ENCODE results near the gene TMEM91. TPM values are rescaled to one million over a fixed set of nuclear protein-coding genes. Genes with fewer than 3 reads are reported as not detected.
A peak's percentile ranks its signal among the peaks of the same experiment; 100 is the strongest.
"Not testable (repeated sequence)": the region's sequence is repeated elsewhere in the genome, so short reads cannot be mapped to it uniquely, and the experiment has no call there.

Gene TMEM91
- total and polyA plus RNA-seq, 5 donors = 4.6 to 8.5 (median 5.9) TPM

GRCh38 chr19:41363753-41364523, 12.4 kb upstream of the TMEM91 start, which contains the start of gene B9D2:
TSS of gene B9D2 (minus strand) at chr19:41364149. CDS start at chr19:41363519, 630 bp downstream.
- H3K27me3 ChIP-seq (ENCODE audit: control insufficient read depth, insufficient read depth) = no peaks in the 10 kb centered on the region
- intact Hi-C loops (cut with DNase I) = no loop called here
- under 1% methylated on average over 56 of the region's 56 CpGs for WGBS
- H3K4me3 ChIP-seq (ENCODE audit: low read length) = peak within 1 kb of the TSS; percentile 87
- ATAC-seq = peak; percentile 97
- peak within 1 kb of the TSS; percentile 99 for H3K27ac ChIP-seq (ENCODE audit: low read length)
- H3K4me1 ChIP-seq (ENCODE audit: control insufficient read depth, insufficient read depth, low read length) = peaks cover 7% of the 10 kb centered on the region
- no peaks in the 10 kb centered on the region for H3K9me3 ChIP-seq (ENCODE audit: control insufficient read depth, low read length)
- DNase-seq = peak; percentile 98 to 99 (median 99)

GRCh38 chr19:41364524-41365391, 11.6 kb upstream of the TMEM91 start:
- H3K27me3 ChIP-seq (ENCODE audit: control insufficient read depth, insufficient read depth) = no peaks in the 10 kb centered on the region
- peak in 1 of 3 donors; percentile 3 for DNase-seq
- no peaks in the 10 kb centered on the region for H3K9me3 ChIP-seq (ENCODE audit: control insufficient read depth, low read length)
- intact Hi-C loops (cut with DNase I) = no loop called here
- H3K4me1 ChIP-seq (ENCODE audit: control insufficient read depth, insufficient read depth, low read length) = peaks cover 7% of the 10 kb centered on the region
- WGBS = 72% methylated on average over 14 of the region's 14 CpGs
- peak overlapping the region; percentile 87 for H3K4me3 ChIP-seq (ENCODE audit: low read length)
- no peak for ATAC-seq
- peak overlapping the region; percentile 93 for H3K27ac ChIP-seq (ENCODE audit: low read length)

- WGBS = 95% methylated on average over 1 of the region's 1 CpG
- DNase-seq = peak in 2 of 3 donors; percentile 10 to 14
- Histone ChIP-seq H3K27me3 (ENCODE audit: control insufficient read depth, insufficient read depth) (no peaks in the 10 kb centered on the region), H3K4me1 (ENCODE audit: control insufficient read depth, insufficient read depth, low read length) (peaks cover 7% of the 10 kb centered on the region), H3K9me3 (ENCODE audit: control insufficient read depth, low read length) (no peaks in the 10 kb centered on the region), H3K27ac (ENCODE audit: low read length) (no peak overlapping the region), H3K4me3 (ENCODE audit: low read length) (no peak overlapping the region)
- intact Hi-C loops (cut with DNase I) = no loop called here
- ATAC-seq = no peak
Measured at GRCh38 chr19:41366089-41366488, 10.2 kb upstream of the TMEM91 start.

GRCh38 chr19:41367848-41368301, 8.5 kb upstream of the TMEM91 start:
- Histone ChIP-seq H3K4me1 (ENCODE audit: control insufficient read depth, insufficient read depth, low read length) (peaks cover 7% of the 10 kb centered on the region), H3K4me3 (ENCODE audit: low read length) (no peak overlapping the region), H3K9me3 (ENCODE audit: control insufficient read depth, low read length) (no peaks in the 10 kb centered on the region), H3K27ac (ENCODE audit: low read length) (no peak overlapping the region), H3K27me3 (ENCODE audit: control insufficient read depth, insufficient read depth) (no peaks in the 10 kb centered on the region)
- ATAC-seq (no peak), DNase-seq (peak in 1 of 3 donors; percentile 10)
- 65% methylated on average over 6 of the region's 6 CpGs for WGBS
- intact Hi-C loops (cut with DNase I) = no loop called here

GRCh38 chr19:41369769-41370168, 6.6 kb upstream of the TMEM91 start:
- Histone ChIP-seq H3K27ac (ENCODE audit: low read length) (no peak overlapping the region), H3K4me3 (ENCODE audit: low read length) (no peak overlapping the region), H3K9me3 (ENCODE audit: control insufficient read depth, low read length) (no peaks in the 10 kb centered on the region), H3K4me1 (ENCODE audit: control insufficient read depth, insufficient read depth, low read length) (peaks cover 2% of the 10 kb centered on the region), H3K27me3 (ENCODE audit: control insufficient read depth, insufficient read depth) (no peaks in the 10 kb centered on the region)
- DNase-seq (no peak), ATAC-seq (no peak)
- intact Hi-C loops (cut with DNase I) = no loop called here
- WGBS = 99% methylated on average over 2 of the region's 2 CpGs

GRCh38 chr19:41371119-41371518, 5.2 kb upstream of the TMEM91 start:
- intact Hi-C loops (cut with DNase I); DNase-seq; H3K4me1 ChIP-seq (ENCODE audit: control insufficient read depth, insufficient read depth, low read length); H3K27me3 ChIP-seq (ENCODE audit: control insufficient read depth, insufficient read depth); ATAC-seq; H3K27ac ChIP-seq (ENCODE audit: low read length); H3K4me3 ChIP-seq (ENCODE audit: low read length); H3K9me3 ChIP-seq (ENCODE audit: control insufficient read depth, low read length): not testable (repeated sequence)
- WGBS = 95% methylated on average over 5 of the region's 5 CpGs

GRCh38 chr19:41371541-41371940, 4.8 kb upstream of the TMEM91 start:
- no peaks in the 10 kb centered on the region for H3K9me3 ChIP-seq (ENCODE audit: control insufficient read depth, low read length)
- DNase-seq = no peak
- intact Hi-C loops (cut with DNase I) = no loop called here
- WGBS = 94% methylated on average over 8 of the region's 8 CpGs
- no peaks in the 10 kb centered on the region for H3K27me3 ChIP-seq (ENCODE audit: control insufficient read depth, insufficient read depth)
- no peak for ATAC-seq
- H3K4me1 ChIP-seq (ENCODE audit: control insufficient read depth, insufficient read depth, low read length) = no peaks in the 10 kb centered on the region
- H3K4me3 ChIP-seq (ENCODE audit: low read length) = no peak overlapping the region
- no peak overlapping the region for H3K27ac ChIP-seq (ENCODE audit: low read length)

- Histone ChIP-seq H3K4me3 (ENCODE audit: low read length) (no peak overlapping the region), H3K27ac (ENCODE audit: low read length) (no peak overlapping the region), H3K4me1 (ENCODE audit: control insufficient read depth, insufficient read depth, low read length) (no peaks in the 10 kb centered on the region), H3K27me3 (ENCODE audit: control insufficient read depth, insufficient read depth) (no peaks in the 10 kb centered on the region), H3K9me3 (ENCODE audit: control insufficient read depth, low read length) (no peaks in the 10 kb centered on the region)
- ATAC-seq = no peak
- intact Hi-C loops (cut with DNase I) = no loop called here
- 70% methylated on average over 2 of the region's 2 CpGs for WGBS
- DNase-seq = no peak
Measured at GRCh38 chr19:41372501-41372900, 3.8 kb upstream of the TMEM91 start.

GRCh38 chr19:41373993-41374392, 2.3 kb upstream of the TMEM91 start:
- Histone ChIP-seq H3K4me1 (ENCODE audit: control insufficient read depth, insufficient read depth, low read length) (no peaks in the 10 kb centered on the region), H3K27ac (ENCODE audit: low read length) (no peak overlapping the region), H3K27me3 (ENCODE audit: control insufficient read depth, insufficient read depth) (no peaks in the 10 kb centered on the region), H3K4me3 (ENCODE audit: low read length) (no peak overlapping the region), H3K9me3 (ENCODE audit: control insufficient read depth, low read length) (no peaks in the 10 kb centered on the region)
- 19% methylated on average over 12 of the region's 12 CpGs for WGBS
- DNase-seq = peak; percentile 86 to 96 (median 95)
- intact Hi-C loops (cut with DNase I) = no loop called here
- ATAC-seq = peak; percentile 73 to 75

GRCh38 chr19:41376998-41377365, 649 bp downstream of the TMEM91 start:
- Histone ChIP-seq H3K27ac (ENCODE audit: low read length) (no peak overlapping the region), H3K4me3 (ENCODE audit: low read length) (peak overlapping the region; percentile 51), H3K4me1 (ENCODE audit: control insufficient read depth, insufficient read depth, low read length) (no peaks in the 10 kb centered on the region), H3K9me3 (ENCODE audit: control insufficient read depth, low read length) (no peaks in the 10 kb centered on the region), H3K27me3 (ENCODE audit: control insufficient read depth, insufficient read depth) (no peaks in the 10 kb centered on the region)
- DNase-seq (no peak), ATAC-seq (peak; percentile 28 to 32)
- 67% methylated on average over 8 of the region's 8 CpGs for WGBS
- intact Hi-C loops (cut with DNase I) = no loop called here

Measured in right cardiac atrium (tissue), 5 donors.